Measurements from ENCODE around the gene TBC1D4.
"Not testable (repeated sequence)": the region's sequence is repeated elsewhere in the genome, so short reads cannot be mapped to it uniquely, and the experiment has no call there.

The TBC1D4 gene

DNA sequence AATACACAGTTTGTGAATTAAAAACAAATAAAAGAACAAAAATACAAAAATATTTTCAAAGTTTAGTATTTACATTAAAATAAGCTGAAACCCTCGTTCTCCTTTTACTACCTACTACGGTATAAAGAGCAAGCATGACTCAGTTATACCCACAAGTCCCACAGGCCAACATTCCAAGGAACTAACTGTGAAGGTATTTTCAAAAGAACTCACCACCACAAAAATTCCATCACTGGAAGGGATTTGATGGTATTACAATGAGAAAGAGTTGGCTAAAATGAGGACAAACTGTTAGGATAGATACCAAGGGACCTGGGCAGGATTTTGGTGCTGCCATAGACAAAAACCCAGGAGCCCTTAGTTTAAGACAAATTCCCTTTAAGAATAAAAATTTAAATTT, 122.7 kb downstream of the TBC1D4 start:
- DNase-seq (ENCODE audit: extremely low read depth, low read depth) = peak; percentile 41
- TF ChIP-seq, protein P1, sequence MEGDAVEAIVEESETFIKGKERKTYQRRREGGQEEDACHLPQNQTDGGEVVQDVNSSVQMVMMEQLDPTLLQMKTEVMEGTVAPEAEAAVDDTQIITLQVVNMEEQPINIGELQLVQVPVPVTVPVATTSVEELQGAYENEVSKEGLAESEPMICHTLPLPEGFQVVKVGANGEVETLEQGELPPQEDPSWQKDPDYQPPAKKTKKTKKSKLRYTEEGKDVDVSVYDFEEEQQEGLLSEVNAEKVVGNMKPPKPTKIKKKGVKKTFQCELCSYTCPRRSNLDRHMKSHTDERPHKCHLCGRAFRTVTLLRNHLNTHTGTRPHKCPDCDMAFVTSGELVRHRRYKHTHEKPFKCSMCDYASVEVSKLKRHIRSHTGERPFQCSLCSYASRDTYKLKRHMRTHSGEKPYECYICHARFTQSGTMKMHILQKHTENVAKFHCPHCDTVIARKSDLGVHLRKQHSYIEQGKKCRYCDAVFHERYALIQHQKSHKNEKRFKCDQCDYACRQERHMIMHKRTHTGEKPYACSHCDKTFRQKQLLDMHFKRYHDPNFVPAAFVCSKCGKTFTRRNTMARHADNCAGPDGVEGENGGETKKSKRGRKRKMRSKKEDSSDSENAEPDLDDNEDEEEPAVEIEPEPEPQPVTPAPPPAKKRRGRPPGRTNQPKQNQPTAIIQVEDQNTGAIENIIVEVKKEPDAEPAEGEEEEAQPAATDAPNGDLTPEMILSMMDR (IDR thresholded peaks at IDR 0.05; ENCODE audit: low read depth, low read length) = no peak

DNA sequence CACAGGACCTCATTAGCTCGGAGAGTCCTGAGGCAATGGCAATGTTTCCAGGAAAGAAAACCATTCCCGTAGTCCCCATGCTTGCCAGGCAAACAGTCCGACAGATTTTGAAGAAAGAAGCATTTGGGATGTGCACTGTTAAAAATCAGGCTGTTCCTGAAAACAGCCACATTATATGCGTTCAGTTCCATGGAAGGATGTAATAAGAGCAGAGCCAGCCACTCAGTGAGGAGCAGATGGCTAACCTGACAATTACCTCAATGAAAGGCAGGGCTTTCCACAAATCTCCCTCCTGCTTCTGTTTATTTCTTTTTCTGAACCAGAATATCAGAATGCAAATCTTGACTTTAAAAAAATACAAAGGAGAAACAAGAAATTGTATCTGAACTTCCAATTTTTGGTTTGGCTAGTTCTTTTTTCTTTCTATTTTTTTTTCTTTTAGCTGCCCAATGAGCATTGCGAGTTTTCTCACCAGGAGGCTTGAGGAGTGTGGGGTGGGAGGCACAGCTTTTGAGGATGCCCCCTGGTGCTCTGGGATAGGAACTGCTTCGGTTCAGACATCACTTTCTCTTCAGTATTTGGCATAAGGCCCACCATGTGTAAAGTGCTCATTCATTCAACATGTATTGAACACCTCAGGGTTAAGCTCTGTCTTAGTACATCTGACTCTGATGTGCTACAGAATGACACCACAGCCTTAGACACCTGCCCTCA, 124.2 kb downstream of the TBC1D4 start:
- no peak for DNase-seq (ENCODE audit: extremely low read depth, low read depth)
- TF ChIP-seq, protein P1 (IDR thresholded peaks at IDR 0.05; ENCODE audit: low read depth, low read length) = peak; percentile 43

DNA sequence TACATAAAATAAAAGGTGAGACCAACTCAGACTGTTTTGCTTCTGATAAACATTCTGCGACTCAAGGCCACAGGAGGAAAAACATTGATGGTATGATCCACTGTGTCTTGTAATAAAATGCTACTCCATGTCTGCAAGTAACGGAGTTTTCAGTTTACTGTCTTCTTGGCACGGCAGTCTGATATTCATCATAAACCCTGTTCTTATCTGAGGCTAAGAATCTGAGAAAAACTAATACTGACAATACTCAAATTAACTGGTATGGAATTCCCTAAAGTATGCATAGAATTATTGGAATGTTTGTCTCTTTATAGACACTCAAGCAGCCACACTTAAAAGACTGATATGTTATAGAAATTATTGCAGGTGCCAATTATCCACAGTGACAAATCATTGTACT, 125.5 kb downstream of the TBC1D4 start:
- TF ChIP-seq, protein P1 (IDR thresholded peaks at IDR 0.05; ENCODE audit: low read depth, low read length) = no peak
- no peak for DNase-seq (ENCODE audit: extremely low read depth, low read depth)

DNA sequence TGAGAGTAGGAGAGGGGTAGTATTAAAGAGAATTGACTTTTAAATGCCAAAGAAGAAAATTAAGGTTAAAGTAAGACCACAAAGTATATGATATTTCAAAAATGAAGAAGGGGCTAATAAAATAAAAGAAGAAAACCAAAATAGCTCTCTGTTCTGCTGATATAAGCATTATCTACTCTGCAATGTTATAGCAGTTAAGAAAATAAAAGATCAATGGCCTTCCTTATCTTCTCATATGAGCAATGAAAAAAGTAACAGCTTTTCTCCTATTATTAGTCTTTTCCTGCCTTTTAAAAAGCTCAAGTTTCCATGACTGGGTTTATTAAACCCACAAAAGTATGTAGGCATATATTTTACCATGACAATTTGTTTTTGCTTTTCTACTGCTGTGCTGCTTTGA, 126.4 kb downstream of the TBC1D4 start:
- TF ChIP-seq, protein P1 (IDR thresholded peaks at IDR 0.05; ENCODE audit: low read depth, low read length) = no peak
- DNase-seq (ENCODE audit: extremely low read depth, low read depth) = no peak

DNA sequence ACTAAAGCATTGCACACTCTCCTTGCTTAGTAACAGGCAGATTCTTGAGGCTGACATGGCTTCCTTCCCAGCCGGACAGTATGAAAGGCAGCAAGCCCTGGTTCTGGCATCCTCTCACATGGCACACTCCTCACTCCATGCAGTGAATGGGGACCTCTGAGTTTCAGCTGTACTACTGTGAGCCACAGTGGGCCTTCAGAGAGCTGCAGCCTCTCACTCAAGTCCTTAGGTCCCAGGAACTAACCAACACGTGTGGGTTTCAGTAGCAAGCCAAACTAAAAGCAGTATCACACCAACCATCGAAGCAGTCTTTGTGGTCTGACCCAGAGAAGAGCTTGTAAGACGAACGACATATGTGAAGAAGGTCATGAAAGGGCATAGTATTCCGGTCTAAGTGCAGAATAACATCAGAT, 128.2 kb downstream of the TBC1D4 start:
- TF ChIP-seq, protein P1 (IDR thresholded peaks at IDR 0.05; ENCODE audit: low read depth, low read length) = no peak
- no peak for DNase-seq (ENCODE audit: extremely low read depth, low read depth)

DNA sequence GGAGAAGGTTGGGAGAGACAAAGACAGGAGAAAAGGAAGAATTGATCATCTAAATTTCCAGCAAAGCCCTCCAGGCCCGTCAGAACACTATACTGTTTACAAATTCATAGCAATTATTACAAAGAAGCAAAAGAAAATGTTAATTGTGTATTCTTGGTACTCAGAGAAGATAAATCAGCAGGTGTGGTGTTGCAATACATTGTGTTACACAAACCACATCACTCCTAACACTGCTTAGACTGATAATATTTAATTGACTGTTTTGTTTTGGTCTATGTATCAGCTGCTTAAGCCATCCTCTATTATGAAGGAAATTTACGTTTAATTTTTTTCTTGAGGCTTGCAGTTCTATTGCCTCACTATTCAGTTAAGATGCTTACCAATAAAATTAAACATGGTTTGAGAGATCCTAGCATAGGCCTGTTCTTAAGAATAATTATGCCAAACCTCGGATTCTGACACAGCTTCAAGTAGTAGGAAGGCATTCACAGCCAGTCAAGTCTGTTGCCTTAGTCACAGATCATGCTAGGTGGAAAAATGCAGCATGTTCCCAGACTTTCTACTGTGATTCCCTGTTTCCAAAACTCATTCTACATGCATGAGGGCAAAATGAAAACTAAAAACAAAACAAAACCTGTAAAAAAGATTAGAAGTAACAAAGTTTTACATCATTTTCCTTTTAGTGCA, 129.2 kb downstream of the TBC1D4 start:
- no peak for DNase-seq (ENCODE audit: extremely low read depth, low read depth)
- TF ChIP-seq, protein P1 (IDR thresholded peaks at IDR 0.05; ENCODE audit: low read depth, low read length) = no peak

DNA sequence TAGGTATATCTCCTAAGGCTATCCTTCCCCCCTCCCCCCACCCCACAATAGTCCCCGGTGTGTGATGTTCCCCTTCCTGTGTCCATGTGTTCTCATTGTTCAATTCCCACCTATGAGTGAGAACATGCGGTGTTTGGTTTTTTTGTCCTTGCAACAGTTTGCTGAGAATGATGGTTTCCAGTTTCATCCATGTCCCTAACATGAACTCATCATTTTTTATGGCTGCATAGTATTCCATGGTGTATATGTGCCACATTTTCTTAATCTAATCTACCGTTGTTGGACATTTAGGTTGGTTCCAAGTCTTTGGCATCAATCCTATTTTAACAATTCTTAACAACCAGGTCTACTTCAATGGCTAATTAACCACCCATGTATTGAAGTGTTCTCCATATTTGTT, 130.4 kb downstream of the TBC1D4 start:
- DNase-seq (ENCODE audit: extremely low read depth, low read depth) = not testable (repeated sequence)

Measured in AG09319 (cell line).